K562 (cell line): ENCODE results near the gene ANK3. TPM values are rescaled to one million over a fixed set of nuclear protein-coding genes. Genes with fewer than 3 reads are reported as not detected.

Experiments used
- ATAC-seq: fragments of 200-7000 bp; cut with Tn5 transposase; 3 replicates; pipeline ENCODE4 v1.9.1; 2020; ENCODE audit warnings: moderate library complexity
- BruUV-seq: library from RNA; stranded (reverse); fragments of 400-500 nt; replicated peaks from 2 replicates; lab custom pipeline; 2021; lab: Mats Ljungman, UMichigan
- CTCF ChIA-PET: fragments of 300-600 bp; formaldehyde crosslinking; extraction: SDS; loops from one replicate; lab custom pipeline; 2021; ENCODE audit warnings: low intra/inter-chr PET ratio; lab: Yijun Ruan, JAX
- POLR2A ChIA-PET: fragments of 300-600, 350-650 bp; sonication (Branson Sonifier 250); formaldehyde crosslinking; extraction: SDS; loops from one replicate; lab custom pipeline; 2021; ENCODE audit warnings: antibody characterized with exemption, inconsistent platforms; lab: Yijun Ruan, JAX
- DNase-seq, 4 experiments: peaks; one replicate each; pipeline versions ENCODE4 v3.0.0 to v3.0.0-alpha.2; 2011 to 2018; ENCODE audit warnings: low spot score in 3 of 4, mixed read lengths in 3 of 4; ENCODE audit errors: extremely low read depth in 1 of 4
- FAIRE-seq: peaks from 2 replicates; lab custom pipeline; 2011; peaks lifted over from hg19 to GRCh38; lab: Jason Lieb, UNC
- H2AFZ ChIP-seq: 2 replicates; pipeline ENCODE4 v1.6.0; 2011; ENCODE audit warnings: low read depth, low read length, control low read depth, inconsistent platforms
- H3K27ac ChIP-seq: fragments of 200-600 bp; 3 replicates; pipeline ENCODE4 v1.8.0; 2011; ENCODE audit warnings: low read depth, mild to moderate bottlenecking, control low read depth, inconsistent platforms, low read length, moderate library complexity, mixed read lengths; ENCODE audit errors: extremely low read depth
- H3K27me3 ChIP-seq, 2 experiments: fragments of 300-600 bp in 1 of 2; 2 replicates in 1 of 2; 3 replicates in 1 of 2; pipeline versions ENCODE4 v1.6.0 to v1.8.0; 2011; ENCODE audit warnings: inconsistent platforms in 2 of 2, low read length in 2 of 2, mild to moderate bottlenecking in 1 of 2, mixed read lengths in 1 of 2, moderate library complexity in 1 of 2; ENCODE audit not compliant: control insufficient read depth in 2 of 2, insufficient read depth in 2 of 2
- H3K36me3 ChIP-seq: fragments of 300-600 bp; 3 replicates; pipeline ENCODE4 v1.8.0; 2011; ENCODE audit warnings: mild to moderate bottlenecking, low read length, inconsistent platforms; ENCODE audit not compliant: control insufficient read depth, insufficient read depth
- H3K4me1 ChIP-seq, 2 experiments: fragments of 200-600 bp in 1 of 2; replicated peaks in 1 of 2; 2 replicates in 1 of 2; 3 replicates in 1 of 2; pipeline versions ENCODE4 v1.5.1 to v1.8.0; 2011; ENCODE audit warnings: inconsistent platforms in 2 of 2, low read length in 2 of 2, mild to moderate bottlenecking in 1 of 2, mixed read lengths in 1 of 2, moderate library complexity in 1 of 2; ENCODE audit not compliant: control insufficient read depth in 2 of 2, insufficient read depth in 2 of 2
- H3K4me2 ChIP-seq: 2 replicates; pipeline ENCODE4 v1.6.1; 2011; ENCODE audit warnings: low read length, control low read depth, inconsistent platforms, mixed read lengths; ENCODE audit not compliant: insufficient read depth
- H3K4me3 ChIP-seq: fragments of 200-600 bp; sonication (generic), shearing (Covaris generic); 2 replicates; pipeline ENCODE4 v1.5.1; 2016; ENCODE audit warnings: control low read depth, inconsistent platforms
- H3K79me2 ChIP-seq: fragments of 200-600 bp; 3 replicates; pipeline ENCODE4 v1.8.0; 2011; ENCODE audit warnings: low read length, inconsistent platforms; ENCODE audit not compliant: control insufficient read depth, insufficient read depth
- H3K9ac ChIP-seq, 2 experiments: 2 replicates each; pipeline versions ENCODE4 v1.6.0 to v1.6.1; 2011; ENCODE audit warnings: low read depth in 2 of 2, low read length in 2 of 2, control low read depth in 1 of 2, inconsistent platforms in 1 of 2, mild to moderate bottlenecking in 1 of 2, mixed read lengths in 1 of 2; ENCODE audit not compliant: insufficient read depth in 1 of 2
- H3K9me1 ChIP-seq: one replicate; pipeline ENCODE4 v1.6.0; 2011; ENCODE audit warnings: inconsistent platforms, mild to moderate bottlenecking, low read length, moderate library complexity; ENCODE audit not compliant: control insufficient read depth, insufficient read depth
- H3K9me3 ChIP-seq: replicated peaks from 2 replicates; pipeline ENCODE4 v1.5.1; 2011; ENCODE audit warnings: low read depth, low read length, inconsistent platforms; ENCODE audit not compliant: control insufficient read depth, insufficient read depth
- H4K20me1 ChIP-seq: replicated peaks from 2 replicates; pipeline ENCODE4 v1.6.1; 2011; ENCODE audit warnings: low read length, inconsistent platforms, mixed read lengths; ENCODE audit not compliant: control insufficient read depth, insufficient read depth
- BCL6 ChIP-seq: fragments of 250-450 bp; sonication (Bioruptor Pico); IDR thresholded peaks from 2 replicates; pipeline ENCODE4 v1.4.0; 2020
- DIDO1 ChIP-seq: fragments of 450-650 bp; IDR thresholded peaks from 2 replicates; pipeline ENCODE4 v1.6.1; 2016; ENCODE audit warnings: low read depth, missing biosample characterization, missing genetic modification characterization
- ILK ChIP-seq: fragments of 450-650 bp; IDR thresholded peaks from 2 replicates; pipeline ENCODE4 v1.6.1; 2016; ENCODE audit warnings: missing genetic modification characterization, low read depth, mild to moderate bottlenecking, missing compliant biosample characterization, moderate library complexity, borderline replicate concordance
- KLF10 ChIP-seq: fragments of 250-450 bp; sonication (Bioruptor Pico); IDR thresholded peaks from 2 replicates; pipeline ENCODE4 v1.6.1; 2021; ENCODE audit warnings: matching md5 sums
- LARP7 ChIP-seq: fragments of 450-650 bp; IDR thresholded peaks from 2 replicates; pipeline ENCODE4 v1.6.1; 2016
- LCOR ChIP-seq: sonication (generic); formaldehyde crosslinking; IDR thresholded peaks from 2 replicates; pipeline ENCODE4 v1.8.0; 2022; ENCODE audit warnings: mild to moderate bottlenecking, missing genetic modification reagents
- MEF2A ChIP-seq: IDR thresholded peaks from 2 replicates; pipeline ENCODE4 v1.6.1; 2011; ENCODE audit warnings: low read depth, mild to moderate bottlenecking, low read length, moderate library complexity; ENCODE audit not compliant: control insufficient read depth
- WHSC1 ChIP-seq: IDR thresholded peaks from one replicate; pipeline ENCODE4 v1.6.1; 2012; ENCODE audit warnings: low read length, control low read depth, inconsistent platforms
- ZNF280A ChIP-seq: fragments of 450-650 bp; IDR thresholded peaks from 2 replicates; pipeline ENCODE4 v1.6.1; 2018; ENCODE audit warnings: mild to moderate bottlenecking, low read depth; ENCODE audit not compliant: partially characterized antibody
- ZNF431 ChIP-seq: sonication (generic); formaldehyde crosslinking; IDR thresholded peaks from 2 replicates; pipeline ENCODE4 v1.8.0; 2022; ENCODE audit warnings: mild to moderate bottlenecking, missing genetic modification reagents
- WGBS: fragments of 100-300 bp; shearing (Covaris generic); methylation state at CpG from one replicate; pipeline ENCODE4 v1.1.6; 2016; ENCODE audit warnings: low coverage, mixed read lengths; ENCODE audit not compliant: insufficient coverage; ENCODE audit errors: missing lambda C conversion rate; 5-methylcytosine and 5-hydroxymethylcytosine counted together
- in situ Hi-C: fragments of 300-500 bp; cut with MboI; formaldehyde crosslinking; loops from 4 replicates; pipeline ENCODE4 v1.15.0; 2018; ENCODE audit warnings: inconsistent platforms, mixed read lengths
- intact Hi-C: fragments of 100-400 bp; cut with micrococcal nuclease; formaldehyde crosslinking; loops from 2 replicates; pipeline ENCODE4 v1.14.2; 2022
- polyA plus RNA-seq, 8 experiments: library from polyadenylated mRNA; depleted of rRNA in 4 of 8; stranded (reverse) in 5 of 8; unstranded in 3 of 8; fragments of >200 nt; fragmentation: Nextera tagmentation in 2 of 8; fragmentation: Illumina TruSeq in 1 of 8; extraction: Ambion mirVana in 2 of 8; extraction: Trizol in 1 of 8; gene quantifications; 2 replicates each; pipeline versions ENCODE4 v1.2.1 to v1.2.3, GENCODE V29; 2011 to 2014; ENCODE audit warnings: inconsistent platforms in 1 of 8, missing spikeins in 1 of 8
- total RNA-seq, 7 experiments: library from RNA; depleted of rRNA in 6 of 7; stranded (reverse); fragments of >200 nt in 6 of 7; fragmentation: Illumina TruSeq in 2 of 7; extraction: Trizol in 2 of 7; gene quantifications; 2 replicates each; pipeline versions ENCODE4 v1.2.1 to v1.2.3, GENCODE V29; 2011 to 2021; ENCODE audit warnings: low replicate concordance in 1 of 7
- TF ChIP-seq, protein P1 (sequence below): fragments of 450-650 bp; IDR thresholded peaks from 2 replicates; pipeline ENCODE4 v1.6.1; 2016; ENCODE audit warnings: low read depth, mild to moderate bottlenecking, moderate library complexity
- TF ChIP-seq, protein P2 (sequence below), 2 experiments: fragments of 450-650 bp; formaldehyde crosslinking in 1 of 2; IDR thresholded peaks; 2 replicates each; pipeline versions ENCODE4 v1.4.0 to v1.6.1; 2014 to 2020; ENCODE audit warnings: mild to moderate bottlenecking in 2 of 2, borderline replicate concordance in 1 of 2, low read depth in 1 of 2

The ANK3 gene
- total and polyA plus RNA-seq, 9 of the 15 experiments (the other 6 are each of a cell fraction or from before 2014, with no cell fraction given): 10.0 to 32.3 (median 17.9) TPM

DNA sequence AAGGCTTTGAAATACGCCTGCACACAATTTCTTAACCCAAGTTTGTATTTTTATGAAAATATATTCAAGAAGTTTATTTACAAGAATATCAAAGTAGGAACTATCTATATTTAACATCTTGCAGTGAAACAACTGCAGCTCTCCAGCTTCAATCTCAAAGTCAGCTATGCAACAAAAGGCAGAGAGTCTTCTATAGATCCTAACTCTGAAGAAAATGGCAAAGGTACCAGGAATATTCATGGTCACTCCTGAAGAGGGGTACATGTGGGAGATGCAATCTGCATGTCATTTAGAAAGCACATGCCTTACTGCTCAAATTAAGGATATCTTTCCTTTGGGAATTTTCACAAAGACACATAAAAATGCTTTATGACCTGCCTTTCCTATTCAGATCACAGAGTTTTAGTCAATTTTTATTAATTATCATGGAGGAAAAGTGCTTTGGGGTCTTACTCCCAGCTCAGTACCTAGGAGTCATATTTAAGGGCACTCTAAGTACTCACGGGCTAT lies 1.5 kb downstream of the ANK3 start:
- Histone ChIP-seq H3K9me1 (no peaks in the 10 kb centered on the region), H2AFZ (no peak overlapping the region), H3K36me3 (no peaks in the 10 kb centered on the region), H3K27ac (no peak overlapping the region), H4K20me1 (no peaks in the 10 kb centered on the region), H3K4me1 (no peaks in the 10 kb centered on the region), H3K27me3 (peaks cover 0 to 7% of the 10 kb centered on the region in 2 experiments; a peak in 3 of 5 replicates), H3K79me2 (no peaks in the 10 kb centered on the region), H3K4me3 (no peak overlapping the region), H3K4me2 (no peak overlapping the region), H3K9ac (no peak overlapping the region), H3K9me3 (no peaks in the 10 kb centered on the region)
- intact Hi-C loops: no loop called here
- ChIA-PET POLR2A (interaction anchor here (1.1 kb wide), 1 partner anchor 12 kb away, joined by 3 read pairs; no protein-coding TSS in a partner anchor), CTCF (no interaction called here)
- no TSS peak for BruUV-seq
- DNase-seq (no peak), ATAC-seq (no peak), FAIRE-seq (no peak)
- in situ Hi-C loops: no loop called here
- WGBS: 14% methylated on average over 2 of the region's 2 CpGs
- TF ChIP-seq, protein P1, sequence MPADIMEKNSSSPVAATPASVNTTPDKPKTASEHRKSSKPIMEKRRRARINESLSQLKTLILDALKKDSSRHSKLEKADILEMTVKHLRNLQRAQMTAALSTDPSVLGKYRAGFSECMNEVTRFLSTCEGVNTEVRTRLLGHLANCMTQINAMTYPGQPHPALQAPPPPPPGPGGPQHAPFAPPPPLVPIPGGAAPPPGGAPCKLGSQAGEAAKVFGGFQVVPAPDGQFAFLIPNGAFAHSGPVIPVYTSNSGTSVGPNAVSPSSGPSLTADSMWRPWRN: no peak
- TF ChIP-seq ZNF280A: no peak
- no peak for TF ChIP-seq ZNF431
- TF ChIP-seq ILK (tag): no peak
- no peak for TF ChIP-seq LARP7
- TF ChIP-seq DIDO1 (tag): no peak
- TF ChIP-seq WHSC1: no peak
- TF ChIP-seq MEF2A: no peak
- TF ChIP-seq, protein P2, sequence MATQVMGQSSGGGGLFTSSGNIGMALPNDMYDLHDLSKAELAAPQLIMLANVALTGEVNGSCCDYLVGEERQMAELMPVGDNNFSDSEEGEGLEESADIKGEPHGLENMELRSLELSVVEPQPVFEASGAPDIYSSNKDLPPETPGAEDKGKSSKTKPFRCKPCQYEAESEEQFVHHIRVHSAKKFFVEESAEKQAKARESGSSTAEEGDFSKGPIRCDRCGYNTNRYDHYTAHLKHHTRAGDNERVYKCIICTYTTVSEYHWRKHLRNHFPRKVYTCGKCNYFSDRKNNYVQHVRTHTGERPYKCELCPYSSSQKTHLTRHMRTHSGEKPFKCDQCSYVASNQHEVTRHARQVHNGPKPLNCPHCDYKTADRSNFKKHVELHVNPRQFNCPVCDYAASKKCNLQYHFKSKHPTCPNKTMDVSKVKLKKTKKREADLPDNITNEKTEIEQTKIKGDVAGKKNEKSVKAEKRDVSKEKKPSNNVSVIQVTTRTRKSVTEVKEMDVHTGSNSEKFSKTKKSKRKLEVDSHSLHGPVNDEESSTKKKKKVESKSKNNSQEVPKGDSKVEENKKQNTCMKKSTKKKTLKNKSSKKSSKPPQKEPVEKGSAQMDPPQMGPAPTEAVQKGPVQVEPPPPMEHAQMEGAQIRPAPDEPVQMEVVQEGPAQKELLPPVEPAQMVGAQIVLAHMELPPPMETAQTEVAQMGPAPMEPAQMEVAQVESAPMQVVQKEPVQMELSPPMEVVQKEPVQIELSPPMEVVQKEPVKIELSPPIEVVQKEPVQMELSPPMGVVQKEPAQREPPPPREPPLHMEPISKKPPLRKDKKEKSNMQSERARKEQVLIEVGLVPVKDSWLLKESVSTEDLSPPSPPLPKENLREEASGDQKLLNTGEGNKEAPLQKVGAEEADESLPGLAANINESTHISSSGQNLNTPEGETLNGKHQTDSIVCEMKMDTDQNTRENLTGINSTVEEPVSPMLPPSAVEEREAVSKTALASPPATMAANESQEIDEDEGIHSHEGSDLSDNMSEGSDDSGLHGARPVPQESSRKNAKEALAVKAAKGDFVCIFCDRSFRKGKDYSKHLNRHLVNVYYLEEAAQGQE (IDR thresholded peaks at IDR 0.05; ENCODE audit: borderline replicate concordance): no peak
- TF ChIP-seq, protein P2 (CRISPR knock-in tag; IDR thresholded peaks at IDR 0.05; ENCODE audit: low read depth): no peak
- TF ChIP-seq BCL6: no peak
- TF ChIP-seq LCOR (CRISPR knock-in tag): no peak
- TF ChIP-seq KLF10 (CRISPR knock-in tag): no peak
